ENCODE measurements around the gene MAP1S. TPM values are rescaled to one million over a fixed set of nuclear protein-coding genes. Genes with fewer than 3 reads are reported as not detected.
"Not testable (repeated sequence)": the region's sequence is repeated elsewhere in the genome, so short reads cannot be mapped to it uniquely, and the experiment has no call there.

Gene MAP1S
- polyA plus RNA-seq, 1 donor = 21.2 TPM

DNA sequence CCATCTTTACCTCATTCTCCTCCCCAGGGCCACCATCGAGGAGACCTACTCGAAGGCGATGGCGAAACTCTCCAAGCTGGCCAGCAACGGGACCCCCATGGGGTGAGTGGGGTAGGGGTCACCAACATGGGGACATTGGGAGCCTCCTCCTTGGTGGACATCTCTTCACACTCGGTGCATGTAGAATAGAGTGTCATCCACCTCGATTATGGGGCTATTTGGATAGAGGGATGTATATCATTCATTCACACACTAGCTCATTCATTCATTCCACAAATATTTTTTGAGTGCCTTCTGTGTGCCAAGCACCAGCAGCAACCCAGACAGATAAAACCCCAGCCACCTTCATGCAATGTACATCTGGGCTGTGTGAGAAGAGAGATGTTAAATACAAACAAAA is 45.1 kb downstream of the MAP1S start:
- DNase-seq = no peak
- Histone ChIP-seq H3K4me1 (ENCODE audit: control insufficient read depth, insufficient read depth, low read length) (peaks cover 8% of the 10 kb centered on the region), H3K36me3 (ENCODE audit: control insufficient read depth, insufficient read depth, low read length) (no peaks in the 10 kb centered on the region), H3K4me3 (ENCODE audit: low read length) (no peak overlapping the region), H3K9me3 (ENCODE audit: control insufficient read depth, low read depth, low read length) (no peaks in the 10 kb centered on the region), H3K27me3 (ENCODE audit: control insufficient read depth, insufficient read depth, low read length) (no peaks in the 10 kb centered on the region), H3K27ac (ENCODE audit: low read length) (no peak overlapping the region)
- WGBS (ENCODE audit: insufficient coverage, low lambda C conversion rate) = no CpG with 5 or more reads among the region's 7 CpGs

DNA sequence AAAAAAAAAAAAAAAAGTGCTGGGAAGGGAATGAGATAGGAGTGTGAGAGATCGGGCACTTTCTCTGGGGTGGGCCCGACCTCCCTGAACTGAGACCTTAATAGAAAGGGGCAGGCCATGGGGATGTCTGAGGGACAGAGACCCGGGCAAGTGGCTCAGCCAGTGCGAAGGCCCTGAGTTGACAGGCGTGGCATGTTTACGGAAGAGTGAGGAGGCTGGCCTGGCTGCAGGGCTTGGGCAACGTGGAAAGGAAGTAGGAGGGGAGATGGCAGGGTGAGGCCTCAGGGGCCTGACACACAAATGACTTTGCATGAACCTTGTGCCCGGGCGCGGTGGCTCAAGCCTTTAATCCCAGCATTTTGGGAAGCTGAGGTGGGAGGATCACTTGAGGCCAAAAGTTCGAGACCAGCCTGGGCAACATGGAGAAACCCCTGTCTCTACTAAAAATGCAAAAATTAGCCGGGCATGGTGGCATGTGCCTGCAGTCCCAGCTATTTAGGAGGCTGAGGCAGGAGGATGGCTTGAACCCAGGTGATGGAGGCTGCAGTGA is 45.9 kb downstream of the MAP1S start:
- Histone ChIP-seq H3K36me3 (ENCODE audit: control insufficient read depth, insufficient read depth, low read length) (no peaks in the 10 kb centered on the region), H3K9me3 (ENCODE audit: control insufficient read depth, low read depth, low read length) (no peaks in the 10 kb centered on the region), H3K27ac (ENCODE audit: low read length) (no peak overlapping the region), H3K4me1 (ENCODE audit: control insufficient read depth, insufficient read depth, low read length) (peaks cover 8% of the 10 kb centered on the region), H3K4me3 (ENCODE audit: low read length) (no peak overlapping the region), H3K27me3 (ENCODE audit: control insufficient read depth, insufficient read depth, low read length) (no peaks in the 10 kb centered on the region)
- no CpG with 5 or more reads among the region's 12 CpGs for WGBS (ENCODE audit: insufficient coverage, low lambda C conversion rate)
- DNase-seq = peak; percentile 63 to 86

DNA sequence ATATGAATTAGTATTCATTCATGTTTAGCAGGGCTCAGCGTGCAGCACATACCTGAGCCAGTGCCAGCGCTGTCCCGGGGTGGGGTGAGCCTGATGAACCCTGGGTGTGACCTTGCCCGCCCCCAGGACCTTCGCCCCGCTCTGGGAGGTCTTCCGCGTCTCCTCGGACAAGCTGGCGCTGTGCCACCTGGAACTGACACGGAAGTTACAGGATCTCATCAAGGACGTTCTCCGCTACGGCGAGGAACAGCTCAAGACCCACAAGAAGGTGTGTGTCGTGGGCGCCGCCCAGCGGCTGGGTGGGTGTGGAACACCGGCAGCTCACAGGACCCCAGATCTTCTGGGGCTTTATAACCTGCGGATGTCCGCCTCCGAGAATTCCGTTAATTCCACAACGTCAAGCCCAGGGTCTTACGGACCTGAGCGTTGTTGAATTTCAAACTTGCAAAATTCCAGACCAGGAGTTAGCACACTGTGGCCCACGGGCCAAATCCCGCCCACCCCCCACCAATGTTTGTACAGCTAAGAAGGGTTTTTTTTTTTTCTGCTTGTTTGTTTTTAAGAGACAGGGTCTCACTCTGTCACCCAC is 47.4 kb downstream of the MAP1S start:
- WGBS (ENCODE audit: insufficient coverage, low lambda C conversion rate) = no CpG with 5 or more reads among the region's 29 CpGs
- H3K36me3 ChIP-seq (ENCODE audit: control insufficient read depth, insufficient read depth, low read length) = no peaks in the 10 kb centered on the region
- no peaks in the 10 kb centered on the region for H3K27me3 ChIP-seq (ENCODE audit: control insufficient read depth, insufficient read depth, low read length)
- H3K4me3 ChIP-seq (ENCODE audit: low read length) = peak overlapping the region; percentile 21
- DNase-seq = peak; percentile 90 to 93
- no peaks in the 10 kb centered on the region for H3K9me3 ChIP-seq (ENCODE audit: control insufficient read depth, low read depth, low read length)
- H3K4me1 ChIP-seq (ENCODE audit: control insufficient read depth, insufficient read depth, low read length) = peaks cover 8% of the 10 kb centered on the region
- no peak overlapping the region for H3K27ac ChIP-seq (ENCODE audit: low read length)

DNA sequence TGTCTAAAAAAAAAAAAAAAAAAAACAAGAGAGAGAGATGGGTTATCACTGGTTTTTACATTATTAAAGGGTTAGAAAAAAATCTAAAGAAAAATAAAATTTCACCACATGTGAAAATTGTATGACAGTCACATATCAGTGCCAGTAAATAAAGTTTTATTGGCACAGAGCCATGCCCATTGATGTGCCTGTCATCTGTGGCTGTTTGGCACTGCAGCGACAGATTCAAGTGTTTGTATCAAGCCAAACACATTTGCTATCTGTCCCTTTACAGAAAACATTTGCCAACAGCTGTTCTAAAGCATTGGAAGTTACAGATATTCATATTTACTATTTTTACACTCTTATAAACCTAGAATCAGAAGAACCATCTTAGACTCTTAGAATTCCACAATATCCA is 48.3 kb downstream of the MAP1S start:
- no peaks in the 10 kb centered on the region for H3K36me3 ChIP-seq (ENCODE audit: control insufficient read depth, insufficient read depth, low read length)
- H3K27ac ChIP-seq (ENCODE audit: low read length) = no peak overlapping the region
- H3K9me3 ChIP-seq (ENCODE audit: control insufficient read depth, low read depth, low read length) = no peaks in the 10 kb centered on the region
- no peak overlapping the region for H3K4me3 ChIP-seq (ENCODE audit: low read length)
- H3K27me3 ChIP-seq (ENCODE audit: control insufficient read depth, insufficient read depth, low read length) = no peaks in the 10 kb centered on the region
- peaks cover 8% of the 10 kb centered on the region for H3K4me1 ChIP-seq (ENCODE audit: control insufficient read depth, insufficient read depth, low read length)
- no CpG with 5 or more reads among the region's 1 CpG for WGBS (ENCODE audit: insufficient coverage, low lambda C conversion rate)
- DNase-seq = no peak

DNA sequence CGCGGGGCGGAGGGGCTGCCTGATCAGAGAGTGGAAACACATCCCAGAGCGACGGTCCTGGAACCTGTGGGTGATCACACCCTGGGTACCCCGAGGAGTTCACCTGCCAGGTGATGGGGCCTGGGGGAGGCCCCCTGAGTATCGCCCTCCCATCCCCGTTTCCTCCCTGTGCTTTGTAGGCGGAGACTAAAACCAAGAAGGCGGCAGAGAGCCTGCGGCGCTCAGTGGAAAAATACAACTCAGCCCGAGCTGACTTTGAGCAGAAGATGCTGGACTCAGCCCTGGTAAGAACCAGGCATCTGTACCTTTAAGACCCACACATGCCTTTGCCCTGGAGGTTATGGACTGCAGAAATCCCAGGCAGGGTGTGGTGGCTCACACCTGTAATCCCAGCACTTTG is 51.3 kb downstream of the MAP1S start:
- H3K9me3 ChIP-seq (ENCODE audit: control insufficient read depth, low read depth, low read length) = no peaks in the 10 kb centered on the region
- no CpG with 5 or more reads among the region's 13 CpGs for WGBS (ENCODE audit: insufficient coverage, low lambda C conversion rate)
- peaks cover 5% of the 10 kb centered on the region for H3K4me1 ChIP-seq (ENCODE audit: control insufficient read depth, insufficient read depth, low read length)
- no peak overlapping the region for H3K27ac ChIP-seq (ENCODE audit: low read length)
- no peak for DNase-seq
- H3K4me3 ChIP-seq (ENCODE audit: low read length) = no peak overlapping the region
- no peaks in the 10 kb centered on the region for H3K36me3 ChIP-seq (ENCODE audit: control insufficient read depth, insufficient read depth, low read length)
- H3K27me3 ChIP-seq (ENCODE audit: control insufficient read depth, insufficient read depth, low read length) = no peaks in the 10 kb centered on the region

DNA sequence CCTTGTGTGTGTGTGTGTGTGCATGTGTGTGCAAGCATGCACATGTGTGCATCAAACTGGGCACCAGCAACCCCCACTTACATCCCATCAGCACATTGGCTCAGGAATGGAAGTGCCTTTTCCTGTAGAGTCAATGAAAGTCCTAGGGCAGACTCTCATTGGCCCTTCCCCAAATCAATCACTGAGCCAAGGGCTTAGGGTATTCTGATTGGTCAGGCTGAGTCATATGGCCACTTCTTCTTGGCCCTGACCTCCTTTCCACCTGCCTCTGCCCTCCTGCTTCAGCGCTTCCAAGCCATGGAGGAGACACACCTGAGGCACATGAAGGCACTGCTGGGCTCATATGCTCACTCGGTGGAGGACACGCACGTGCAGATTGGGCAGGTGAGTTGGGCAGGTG is 52.9 kb downstream of the MAP1S start:
- Histone ChIP-seq H3K4me1 (ENCODE audit: control insufficient read depth, insufficient read depth, low read length) (no peaks in the 10 kb centered on the region), H3K27me3 (ENCODE audit: control insufficient read depth, insufficient read depth, low read length) (no peaks in the 10 kb centered on the region), H3K36me3 (ENCODE audit: control insufficient read depth, insufficient read depth, low read length) (no peaks in the 10 kb centered on the region), H3K4me3 (ENCODE audit: low read length) (no peak overlapping the region), H3K27ac (ENCODE audit: low read length) (no peak overlapping the region), H3K9me3 (ENCODE audit: control insufficient read depth, low read depth, low read length) (peaks cover 2% of the 10 kb centered on the region)
- no peak for DNase-seq
- WGBS (ENCODE audit: insufficient coverage, low lambda C conversion rate) = no CpG with 5 or more reads among the region's 4 CpGs

DNA sequence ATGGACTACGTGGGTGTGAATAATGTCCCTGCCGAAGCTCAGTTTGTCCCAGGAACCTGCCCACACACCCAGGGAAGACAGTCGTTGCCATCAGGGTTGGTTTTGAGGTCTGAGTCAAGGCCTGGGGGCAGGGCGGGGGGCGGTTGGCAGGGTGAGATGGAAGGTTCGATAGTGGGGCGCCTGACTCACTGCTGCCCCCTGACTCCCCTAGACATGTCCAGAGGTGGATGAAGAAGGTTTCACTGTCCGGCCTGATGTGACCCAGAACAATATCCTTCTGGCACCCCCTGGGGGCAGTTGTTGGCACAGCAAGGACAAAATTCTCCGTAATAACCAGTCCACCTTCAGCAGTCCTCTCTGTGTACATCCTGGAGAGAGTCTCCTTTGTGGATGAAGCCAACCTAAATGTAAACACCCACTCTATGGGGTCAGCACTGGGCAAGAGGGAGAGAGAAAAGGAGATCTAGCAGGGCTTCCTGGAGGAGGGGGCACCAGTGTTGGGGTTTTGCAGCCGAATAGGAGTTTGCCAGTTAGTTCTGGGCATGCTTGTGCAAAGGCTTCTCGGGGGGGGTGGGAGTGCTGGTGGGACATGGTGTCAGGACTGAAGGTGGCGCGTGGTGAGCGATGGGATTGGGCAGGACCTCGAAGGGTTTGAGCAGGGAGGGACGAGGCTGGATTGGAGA is 56.1 kb downstream of the MAP1S start:
- Histone ChIP-seq H3K9me3 (ENCODE audit: control insufficient read depth, low read depth, low read length) (peaks cover 2% of the 10 kb centered on the region), H3K4me3 (ENCODE audit: low read length) (no peak overlapping the region), H3K27ac (ENCODE audit: low read length) (no peak overlapping the region), H3K4me1 (ENCODE audit: control insufficient read depth, insufficient read depth, low read length) (peaks cover 5% of the 10 kb centered on the region), H3K36me3 (ENCODE audit: control insufficient read depth, insufficient read depth, low read length) (no peaks in the 10 kb centered on the region), H3K27me3 (ENCODE audit: control insufficient read depth, insufficient read depth, low read length) (no peaks in the 10 kb centered on the region)
- no peak for DNase-seq
- no CpG with 5 or more reads among the region's 16 CpGs for WGBS (ENCODE audit: insufficient coverage, low lambda C conversion rate)

DNA sequence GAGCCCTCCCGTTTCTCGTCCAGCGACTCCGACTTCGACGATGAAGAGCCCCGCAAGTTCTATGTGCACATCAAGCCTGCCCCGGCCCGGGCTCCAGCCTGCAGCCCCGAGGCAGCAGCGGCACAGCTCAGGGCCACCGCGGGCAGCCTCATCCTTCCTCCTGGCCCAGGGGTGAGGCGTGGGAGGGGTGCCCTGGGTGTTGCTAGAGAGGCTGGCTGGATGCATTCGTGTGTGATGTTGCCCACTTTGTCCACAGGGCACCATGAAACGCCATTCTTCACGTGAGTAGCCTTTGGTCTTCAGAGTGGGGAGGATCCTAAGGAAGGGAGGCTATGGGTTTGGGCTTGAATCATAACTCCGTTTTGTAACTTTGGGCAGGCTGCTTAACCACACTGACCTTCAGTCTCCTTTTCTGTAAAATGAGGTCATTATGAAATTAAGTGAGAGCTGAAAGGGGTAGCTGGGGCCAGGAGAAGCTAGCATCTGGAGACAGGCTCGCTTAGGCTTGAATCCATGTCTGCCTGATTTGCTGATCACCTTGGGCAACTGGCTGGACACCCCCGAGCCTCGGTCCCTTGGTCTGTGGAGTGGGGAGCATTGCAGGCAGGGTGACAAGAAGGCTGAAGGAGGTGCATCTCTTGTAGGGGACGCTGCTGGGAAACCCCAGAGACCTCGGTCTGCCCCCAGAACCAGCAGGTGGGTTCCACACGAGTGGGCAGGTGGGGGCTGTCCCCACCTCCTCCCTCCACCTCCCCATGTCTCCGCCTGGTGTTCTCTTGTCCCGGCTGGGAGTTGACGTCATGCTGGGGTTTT is 56.9 kb downstream of the MAP1S start:
- DNase-seq = no peak
- Histone ChIP-seq H3K36me3 (ENCODE audit: control insufficient read depth, insufficient read depth, low read length) (no peaks in the 10 kb centered on the region), H3K27me3 (ENCODE audit: control insufficient read depth, insufficient read depth, low read length) (no peaks in the 10 kb centered on the region), H3K4me3 (ENCODE audit: low read length) (no peak overlapping the region), H3K9me3 (ENCODE audit: control insufficient read depth, low read depth, low read length) (peaks cover 2% of the 10 kb centered on the region), H3K27ac (ENCODE audit: low read length) (no peak overlapping the region), H3K4me1 (ENCODE audit: control insufficient read depth, insufficient read depth, low read length) (peaks cover 5% of the 10 kb centered on the region)
- no CpG with 5 or more reads among the region's 27 CpGs for WGBS (ENCODE audit: insufficient coverage, low lambda C conversion rate)

DNA sequence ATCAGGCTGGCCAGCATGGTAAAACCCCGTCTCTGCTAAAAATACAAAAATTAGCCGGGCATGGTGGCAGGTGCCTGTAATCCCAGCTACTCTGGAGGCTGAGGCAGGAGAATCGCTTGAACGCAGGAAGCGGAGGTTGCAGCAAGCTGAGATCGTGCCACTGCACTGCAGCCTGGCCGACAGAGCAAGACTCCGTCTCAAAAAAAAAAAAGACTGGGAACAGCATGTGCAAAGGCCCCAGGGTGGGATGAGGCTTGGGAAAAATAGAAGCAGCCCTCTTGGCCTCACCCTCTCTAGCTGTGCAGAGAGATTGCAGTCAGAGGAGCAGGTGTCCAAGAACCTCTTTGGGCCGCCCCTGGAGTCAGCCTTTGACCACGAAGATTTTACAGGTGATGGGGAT is 58.6 kb downstream of the MAP1S start:
- not testable (repeated sequence) for H3K27me3 ChIP-seq (ENCODE audit: control insufficient read depth, insufficient read depth, low read length); H3K36me3 ChIP-seq (ENCODE audit: control insufficient read depth, insufficient read depth, low read length); H3K4me1 ChIP-seq (ENCODE audit: control insufficient read depth, insufficient read depth, low read length); H3K27ac ChIP-seq (ENCODE audit: low read length); H3K9me3 ChIP-seq (ENCODE audit: control insufficient read depth, low read depth, low read length); H3K4me3 ChIP-seq (ENCODE audit: low read length); DNase-seq
- 98% methylated on average over 6 of the region's 10 CpGs for WGBS (ENCODE audit: insufficient coverage, low lambda C conversion rate)

DNA sequence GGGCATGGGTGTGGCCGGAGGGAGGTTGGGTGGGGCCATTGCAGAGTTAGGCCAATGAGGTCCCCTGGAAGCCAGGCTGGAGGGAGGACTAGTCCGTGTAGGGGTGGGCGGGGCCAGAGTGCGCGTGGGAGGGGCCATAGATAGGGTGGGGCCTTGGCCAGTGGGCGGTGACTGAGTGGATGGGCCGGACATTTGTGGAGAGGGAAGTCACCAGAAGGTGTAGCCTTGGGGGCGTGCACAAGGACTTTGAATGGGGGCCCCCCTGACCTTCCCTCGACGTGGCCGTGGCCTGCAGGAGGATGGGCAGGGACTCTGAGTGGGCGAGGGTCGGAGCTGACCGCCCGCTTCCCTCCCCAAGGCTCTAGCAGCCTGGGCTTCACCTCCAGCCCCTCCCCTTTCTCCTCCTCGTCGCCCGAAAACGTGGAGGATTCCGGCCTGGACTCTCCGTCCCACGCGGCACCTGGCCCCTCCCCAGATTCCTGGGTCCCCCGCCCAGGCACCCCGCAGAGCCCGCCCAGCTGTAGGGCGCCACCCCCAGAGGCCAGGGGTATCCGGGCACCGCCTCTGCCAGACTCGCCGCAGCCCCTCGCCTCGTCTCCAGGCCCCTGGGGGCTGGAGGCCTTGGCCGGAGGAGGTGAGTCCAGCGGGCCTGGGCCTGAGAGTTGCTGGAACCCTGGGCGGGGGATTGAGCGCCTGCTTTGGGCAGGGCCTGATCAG is 59.1 kb downstream of the MAP1S start:
- H3K4me1 ChIP-seq (ENCODE audit: control insufficient read depth, insufficient read depth, low read length) = peaks cover 5% of the 10 kb centered on the region
- H3K9me3 ChIP-seq (ENCODE audit: control insufficient read depth, low read depth, low read length) = peaks cover 2% of the 10 kb centered on the region
- no peaks in the 10 kb centered on the region for H3K27me3 ChIP-seq (ENCODE audit: control insufficient read depth, insufficient read depth, low read length)
- H3K4me3 ChIP-seq (ENCODE audit: low read length) = peak overlapping the region; percentile 7
- no peaks in the 10 kb centered on the region for H3K36me3 ChIP-seq (ENCODE audit: control insufficient read depth, insufficient read depth, low read length)
- DNase-seq = peak in 1 of 2 donors; percentile 57
- H3K27ac ChIP-seq (ENCODE audit: low read length) = no peak overlapping the region
- WGBS (ENCODE audit: insufficient coverage, low lambda C conversion rate) = no CpG with 5 or more reads among the region's 37 CpGs
